Keratinocyte (primary cell): ENCODE results near the gene PTPN6.

Source experiments
- EZH2 ChIP-seq: IDR thresholded peaks from one replicate; pipeline ENCODE4 v1.6.1; 2012; ENCODE audit warnings: inconsistent platforms, mild to moderate bottlenecking, low read length, moderate library complexity
- TF ChIP-seq, protein P1 (sequence below), 3 experiments: IDR thresholded peaks in 1 of 3; conservative IDR thresholded peaks in 1 of 3; optimal IDR thresholded peaks in 1 of 3; 2 replicates in 2 of 3; 3 replicates in 1 of 3; pipeline versions ENCODE3 to v1.5.1; 2011; ENCODE audit warnings: low read length in 3 of 3, mild to moderate bottlenecking in 3 of 3, moderate library complexity in 2 of 3, control low read depth in 1 of 3, inconsistent platforms in 1 of 3; ENCODE audit not compliant: insufficient read depth in 2 of 3; ENCODE audit errors: extremely low read depth in 1 of 3

DNA sequence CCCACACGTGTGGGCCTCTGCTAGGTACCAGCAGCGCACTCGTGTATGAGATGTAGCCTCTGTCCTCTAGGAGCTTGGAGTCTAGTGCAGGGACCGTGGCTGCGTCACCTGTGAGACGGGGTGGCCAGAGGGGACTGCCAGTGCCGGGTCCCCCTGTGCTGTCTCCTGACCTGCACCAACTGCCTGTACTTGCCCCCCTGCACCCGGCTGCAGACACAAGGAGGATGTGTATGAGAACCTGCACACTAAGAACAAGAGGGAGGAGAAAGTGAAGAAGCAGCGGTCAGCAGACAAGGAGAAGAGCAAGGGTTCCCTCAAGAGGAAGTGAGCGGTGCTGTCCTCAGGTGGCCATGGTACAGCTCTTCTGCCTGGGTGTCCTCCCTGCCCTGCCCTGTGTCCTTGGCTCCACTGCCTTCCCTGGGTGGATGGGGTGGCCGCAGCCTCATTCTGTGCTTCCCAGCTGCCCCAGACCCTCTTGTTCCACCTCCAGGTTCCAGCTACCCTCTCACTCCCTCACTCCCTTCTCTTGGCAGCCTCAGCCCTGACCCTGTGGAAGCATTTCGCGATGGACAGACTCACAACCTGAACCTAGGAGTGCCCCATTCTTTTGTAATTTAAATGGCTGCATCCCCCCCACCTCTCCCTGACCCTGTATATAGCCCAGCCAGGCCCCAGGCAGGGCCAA is 9.6 kb downstream of the PTPN6 start:
- TF ChIP-seq, protein P1, sequence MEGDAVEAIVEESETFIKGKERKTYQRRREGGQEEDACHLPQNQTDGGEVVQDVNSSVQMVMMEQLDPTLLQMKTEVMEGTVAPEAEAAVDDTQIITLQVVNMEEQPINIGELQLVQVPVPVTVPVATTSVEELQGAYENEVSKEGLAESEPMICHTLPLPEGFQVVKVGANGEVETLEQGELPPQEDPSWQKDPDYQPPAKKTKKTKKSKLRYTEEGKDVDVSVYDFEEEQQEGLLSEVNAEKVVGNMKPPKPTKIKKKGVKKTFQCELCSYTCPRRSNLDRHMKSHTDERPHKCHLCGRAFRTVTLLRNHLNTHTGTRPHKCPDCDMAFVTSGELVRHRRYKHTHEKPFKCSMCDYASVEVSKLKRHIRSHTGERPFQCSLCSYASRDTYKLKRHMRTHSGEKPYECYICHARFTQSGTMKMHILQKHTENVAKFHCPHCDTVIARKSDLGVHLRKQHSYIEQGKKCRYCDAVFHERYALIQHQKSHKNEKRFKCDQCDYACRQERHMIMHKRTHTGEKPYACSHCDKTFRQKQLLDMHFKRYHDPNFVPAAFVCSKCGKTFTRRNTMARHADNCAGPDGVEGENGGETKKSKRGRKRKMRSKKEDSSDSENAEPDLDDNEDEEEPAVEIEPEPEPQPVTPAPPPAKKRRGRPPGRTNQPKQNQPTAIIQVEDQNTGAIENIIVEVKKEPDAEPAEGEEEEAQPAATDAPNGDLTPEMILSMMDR (optimal IDR thresholded peaks at IDR 0.05 in 1 of 3, IDR thresholded peaks at IDR 0.05 in 1 of 3, conservative IDR thresholded peaks at IDR 0.05 in 1 of 3; ENCODE audit: extremely low read depth in 1 of 3, insufficient read depth in 2 of 3, low read length in 3 of 3), result no peak
- no peak for TF ChIP-seq EZH2
